GM19240 (cell line): ENCODE results near the gene HPCAL4.

ENCODE experiments used
- DNase-seq: peaks from one replicate; pipeline ENCODE4 v3.0.0; 2011; ENCODE audit warnings: low spot score; ENCODE audit not compliant: insufficient read length

The HPCAL4 gene

GRCh38 chr1:39701049-39701439 is 9.8 kb upstream of the HPCAL4 start:
- DNase-seq, result no peak

- no peak for DNase-seq
These were observed 9.1 kb upstream of the HPCAL4 start for GRCh38 chr1:39700348-39700747.

- DNase-seq, result no peak
These were observed 8.2 kb upstream of the HPCAL4 start for GRCh38 chr1:39699419-39699818.

- DNase-seq, result no peak
These were observed 7.3 kb upstream of the HPCAL4 start for GRCh38 chr1:39698568-39698967.

GRCh38 chr1:39696448-39696847 is 5.2 kb upstream of the HPCAL4 start:
- DNase-seq, result no peak

GRCh38 chr1:39695016-39695415 is 3.8 kb upstream of the HPCAL4 start:
- no peak for DNase-seq

- no peak for DNase-seq
These were observed 2.8 kb upstream of the HPCAL4 start for GRCh38 chr1:39694026-39694425.

GRCh38 chr1:39692152-39693074 is 1.2 kb upstream of the HPCAL4 start:
- DNase-seq, result no peak

GRCh38 chr1:39690794-39691382 is 345 bp downstream of the HPCAL4 start:
- DNase-seq, result no peak

GRCh38 chr1:39690225-39690624 is 1.0 kb downstream of the HPCAL4 start:
- DNase-seq, result no peak

GRCh38 chr1:39689635-39690034 is 1.6 kb downstream of the HPCAL4 start:
- DNase-seq, result no peak

GRCh38 chr1:39689214-39689613 is 2.0 kb downstream of the HPCAL4 start:
- no peak for DNase-seq

- DNase-seq, result no peak
These were observed 2.5 kb downstream of the HPCAL4 start for GRCh38 chr1:39688706-39689105.

GRCh38 chr1:39687243-39687642 is 4.0 kb downstream of the HPCAL4 start:
- DNase-seq, result no peak

- no peak for DNase-seq
These were observed 6.2 kb downstream of the HPCAL4 start for GRCh38 chr1:39685071-39685470.

GRCh38 chr1:39684313-39684664 is 6.9 kb downstream of the HPCAL4 start:
- no peak for DNase-seq

- no peak for DNase-seq
These were observed 7.5 kb downstream of the HPCAL4 start for GRCh38 chr1:39683591-39684312.

- DNase-seq, result no peak
These were observed 9.2 kb downstream of the HPCAL4 start for GRCh38 chr1:39681999-39682398.

- no peak for DNase-seq
These were observed 9.9 kb downstream of the HPCAL4 start for GRCh38 chr1:39681294-39681693.

GRCh38 chr1:39680751-39681150 is 10.5 kb downstream of the HPCAL4 start:
- no peak for DNase-seq

GRCh38 chr1:39679821-39680220 is 11.4 kb downstream of the HPCAL4 start:
- no peak for DNase-seq

GRCh38 chr1:39678889-39679288 is 12.3 kb downstream of the HPCAL4 start:
- no peak for DNase-seq
